HCT116 (cell line): ENCODE results near the gene FMN1. TPM values are rescaled to one million over a fixed set of nuclear protein-coding genes. Genes with fewer than 3 reads are reported as not detected.
"Not testable (repeated sequence)": the region's sequence is repeated elsewhere in the genome, so short reads cannot be mapped to it uniquely, and the experiment has no call there.

ENCODE experiments used
- ATAC-seq: fragments of 200-7000 bp; cut with Tn5 transposase; 2 replicates; pipeline ENCODE4 v1.9.1; 2020; ENCODE audit warnings: mild to moderate bottlenecking, moderate library complexity
- BruUV-seq: library from RNA; stranded (reverse); fragments of 400-500 nt; replicated peaks from 2 replicates; lab custom pipeline; 2021; lab: Mats Ljungman, UMichigan
- CTCF ChIA-PET: fragments of 300-600 bp; sonication (Branson Sonifier 250); formaldehyde crosslinking; loops from one replicate; lab custom pipeline; 2021; ENCODE audit warnings: antibody characterized with exemption; lab: Charles Lee
- POLR2A ChIA-PET: fragments of 300-600, 350-600 bp; sonication (Branson Sonifier 250); formaldehyde crosslinking; loops from one replicate; lab custom pipeline; 2021; ENCODE audit warnings: antibody characterized with exemption; lab: Charles Lee
- RAD21 ChIA-PET, 2 experiments: fragments of 300-600 bp; sonication (Branson Sonifier 250); formaldehyde crosslinking; loops; one replicate each; lab custom pipeline; 2023; ENCODE audit warnings: low total read pairs in 2 of 2; ENCODE audit not compliant: uncharacterized antibody in 2 of 2, unreplicated experiment in 2 of 2, low non-redundant PET in 1 of 2; lab: Charles Lee
- DNase-seq: peaks from one replicate; pipeline ENCODE4 v3.0.0-alpha.2; 2010; ENCODE audit warnings: low read depth, low spot score
- H2AFZ ChIP-seq: fragments of 200-600 bp; shearing (Covaris generic), sonication (generic); 2 replicates; pipeline ENCODE4 v1.6.1; 2017; ENCODE audit warnings: low read depth, mixed run types, mixed read lengths, antibody characterized with exemption, low read length; ENCODE audit not compliant: poor library complexity, severe bottlenecking
- H3K27ac ChIP-seq: 2 replicates; pipeline ENCODE4 v1.5.1; 2012; ENCODE audit warnings: low read depth, low read length
- H3K27me3 ChIP-seq: fragments of 200-600 bp; sonication (generic); 2 replicates; pipeline ENCODE4 v1.6.1; 2016; ENCODE audit warnings: mixed run types, low read length, mixed read lengths; ENCODE audit not compliant: insufficient read depth
- H3K36me3 ChIP-seq, 2 experiments: fragments of 200-500 bp in 1 of 2; fragments of 200-600 bp in 1 of 2; sonication (Bioruptor generic) in 1 of 2; sonication (generic) in 1 of 2; 2 replicates each; pipeline versions ENCODE4 v1.5.1 to v1.6.1; 2014 to 2016; ENCODE audit warnings: low read length in 2 of 2, inconsistent platforms in 1 of 2, mixed read lengths in 1 of 2, mixed run types in 1 of 2; ENCODE audit not compliant: insufficient read depth in 2 of 2, control insufficient read depth in 1 of 2
- H3K4me1 ChIP-seq, 2 experiments: fragments of 200-600 bp in 1 of 2; sonication (generic) in 1 of 2; 2 replicates each; pipeline versions ENCODE4 v1.5.1 to v1.6.1; 2012 to 2017; ENCODE audit warnings: low read length in 2 of 2, inconsistent platforms in 1 of 2, mild to moderate bottlenecking in 1 of 2, mixed read lengths in 1 of 2, mixed run types in 1 of 2, moderate library complexity in 1 of 2; ENCODE audit not compliant: insufficient read depth in 2 of 2, control insufficient read depth in 1 of 2
- H3K4me2 ChIP-seq: fragments of 200-600 bp; sonication (generic); 2 replicates; pipeline ENCODE4 v1.6.1; 2017; ENCODE audit warnings: mixed run types, low read length, mixed read lengths
- H3K4me3 ChIP-seq, 2 experiments: fragments of 200-600 bp in 1 of 2; sonication (generic) in 1 of 2; replicated peaks in 1 of 2; 2 replicates each; pipeline ENCODE4 v1.5.1; 2011 to 2016; ENCODE audit warnings: low read length in 2 of 2, control low read depth in 1 of 2, low read depth in 1 of 2, mild to moderate bottlenecking in 1 of 2, mixed read lengths in 1 of 2, mixed run types in 1 of 2
- H3K79me2 ChIP-seq: fragments of 200-600 bp; sonication (generic); 2 replicates; pipeline ENCODE4 v1.6.1; 2017; ENCODE audit warnings: mild to moderate bottlenecking, mixed run types, low read length, moderate library complexity, mixed read lengths; ENCODE audit not compliant: insufficient read depth
- H3K9ac ChIP-seq: fragments of 200-600 bp; sonication (generic); 2 replicates; pipeline ENCODE4 v1.6.1; 2016; ENCODE audit warnings: low read length, mixed read lengths
- H3K9me2 ChIP-seq: fragments of 200-600 bp; sonication (generic), shearing (Covaris generic); 2 replicates; pipeline ENCODE4 v1.6.1; 2017; ENCODE audit warnings: mixed run types, mild to moderate bottlenecking, moderate library complexity; ENCODE audit not compliant: insufficient read depth
- H3K9me3 ChIP-seq, 2 experiments: fragments of 200-500 bp in 1 of 2; fragments of 200-600 bp in 1 of 2; sonication (Bioruptor generic) in 1 of 2; sonication (generic) in 1 of 2; 2 replicates each; pipeline ENCODE4 v1.6.1; 2014 to 2017; ENCODE audit warnings: low read length in 2 of 2, mixed read lengths in 2 of 2, inconsistent platforms in 1 of 2, low read depth in 1 of 2, mild to moderate bottlenecking in 1 of 2, mixed run types in 1 of 2, moderate library complexity in 1 of 2; ENCODE audit not compliant: control insufficient read depth in 1 of 2, insufficient read depth in 1 of 2
- H4K20me1 ChIP-seq: fragments of 200-600 bp; sonication (generic), shearing (Covaris generic); 2 replicates; pipeline ENCODE4 v1.6.1; 2017; ENCODE audit warnings: mixed run types, mild to moderate bottlenecking, moderate library complexity; ENCODE audit not compliant: insufficient read depth
- CEBPB ChIP-seq: IDR thresholded peaks from 2 replicates; pipeline ENCODE4 v1.6.1; 2012; ENCODE audit warnings: low read depth
- JUND ChIP-seq: IDR thresholded peaks from 2 replicates; pipeline ENCODE4 v1.6.1; 2012
- POLR2A ChIP-seq: IDR thresholded peaks from 2 replicates; pipeline ENCODE4 v1.7.0; 2011; ENCODE audit warnings: borderline replicate concordance; ENCODE audit not compliant: insufficient read depth, insufficient read length; ENCODE audit errors: extremely low read depth
- REST ChIP-seq: IDR thresholded peaks from 2 replicates; pipeline ENCODE4 v1.6.1; 2012; ENCODE audit warnings: low read depth
- SIN3A ChIP-seq: IDR thresholded peaks from 2 replicates; pipeline ENCODE4 v1.6.1; 2012; ENCODE audit warnings: low read depth
- ZNF274 ChIP-seq: fragments of 200-500 bp; sonication (Bioruptor generic); IDR thresholded peaks from 2 replicates; pipeline ENCODE4 v1.6.1; 2014; ENCODE audit warnings: mild to moderate bottlenecking, low read depth, low read length, inconsistent platforms
- intact Hi-C: fragments of 100-400 bp; cut with micrococcal nuclease; formaldehyde crosslinking; loops from 2 replicates; pipeline ENCODE4 v1.10.0; 2022
- total RNA-seq: library from RNA; stranded (reverse); gene quantifications from one replicate; pipeline ENCODE4 v1.2.1, GENCODE V29; 2021; ENCODE audit not compliant: unreplicated experiment

The FMN1 gene
- total RNA-seq, 1 experiment from 2014 or later: 0.39 TPM

- TF ChIP-seq POLR2A: no peak
- no peak for TF ChIP-seq REST
- no peak for TF ChIP-seq JUND
- TF ChIP-seq ZNF274: no peak
- no peak for TF ChIP-seq SIN3A
- TF ChIP-seq CEBPB: no peak
- TF ChIP-seq, all 23 proteins: peak for 0
Observed at GRCh38 chr15:32849769-32850668, 344.5 kb downstream of the FMN1 start (continued).

GRCh38 chr15:32846671-32847070, 347.8 kb downstream of the FMN1 start:
- RAD21 ChIA-PET, H3K9me3 ChIP-seq, ATAC-seq, H3K4me3 ChIP-seq, H3K27ac ChIP-seq, intact Hi-C loops, H4K20me1 ChIP-seq, H3K27me3 ChIP-seq, H3K79me2 ChIP-seq, H3K4me2 ChIP-seq, H3K9me2 ChIP-seq, H3K9ac ChIP-seq, CTCF ChIA-PET, H2AFZ ChIP-seq, BruUV-seq, DNase-seq, POLR2A ChIA-PET, H3K4me1 ChIP-seq, H3K36me3 ChIP-seq: not testable (repeated sequence)
